ENCODE measurements around the gene AASDHPPT.

Gene AASDHPPT

DNA sequence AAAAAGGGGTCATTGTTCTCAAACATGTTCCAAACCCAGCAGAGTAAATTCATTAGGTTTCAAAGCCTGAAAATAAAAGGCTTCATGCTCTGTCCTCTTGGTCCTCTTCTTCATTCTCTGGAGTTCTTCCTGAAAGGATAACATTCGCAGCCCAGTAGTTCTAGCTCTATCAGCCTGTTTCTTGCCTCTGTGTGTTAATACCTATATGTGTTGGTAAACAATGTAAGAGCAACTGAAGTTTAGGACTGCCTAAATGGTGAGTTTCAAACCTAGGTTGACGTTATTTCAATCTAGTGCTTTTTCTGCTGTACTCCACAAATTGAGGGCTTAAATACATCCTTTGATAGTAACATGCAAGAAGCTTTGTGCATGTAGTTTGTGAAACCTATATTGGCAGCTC is 9.4 kb downstream of the AASDHPPT start:
- DNase-seq, result no peak

DNA sequence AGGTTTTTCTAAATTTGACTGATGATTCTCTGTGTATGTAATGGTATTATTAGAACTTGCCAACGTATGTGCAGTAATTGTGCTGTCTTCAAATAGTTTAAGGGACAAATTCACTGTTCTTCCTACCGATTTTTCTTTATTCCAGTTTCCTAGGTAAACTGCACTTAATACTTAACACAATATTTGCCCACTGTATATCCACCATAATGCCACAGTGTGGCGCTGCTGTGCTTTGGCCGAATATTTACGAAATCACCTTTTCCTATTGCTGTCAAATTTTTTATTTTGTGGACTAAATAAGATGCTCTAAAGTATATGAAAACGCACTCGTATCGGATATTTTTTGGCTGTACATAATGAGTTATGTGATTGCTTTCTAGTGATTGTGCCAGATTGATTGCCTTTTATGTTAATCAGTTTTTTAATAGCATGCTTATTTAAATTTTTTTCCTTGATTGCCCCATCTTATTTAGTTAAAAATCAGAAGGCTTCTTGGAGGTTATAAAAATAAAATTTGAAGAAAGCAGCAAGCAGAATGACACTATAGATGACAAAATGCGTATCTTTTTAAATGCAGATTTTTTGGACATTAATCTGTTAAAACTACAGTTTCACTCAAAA is 10.5 kb downstream of the AASDHPPT start:
- peak; percentile 48 to 50 for DNase-seq

DNA sequence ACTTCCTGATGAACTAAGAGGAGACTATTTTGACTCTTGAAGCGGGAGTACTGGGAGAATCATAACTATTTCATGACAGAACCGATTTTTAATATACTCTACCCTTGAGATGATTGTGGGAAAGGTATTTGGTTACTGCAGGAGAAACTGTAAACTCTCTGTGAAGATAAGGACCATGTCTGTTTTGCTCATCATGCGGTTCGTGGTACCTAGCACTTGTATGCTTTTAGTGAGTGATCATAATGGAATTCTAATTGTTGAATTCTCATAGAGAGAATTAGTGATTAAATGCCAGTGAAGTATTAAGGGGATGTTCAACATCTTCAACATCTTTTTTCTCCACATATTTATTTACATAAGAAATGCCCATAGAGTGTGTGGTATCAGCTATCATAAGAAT is 11.4 kb downstream of the AASDHPPT start:
- no peak for DNase-seq

DNA sequence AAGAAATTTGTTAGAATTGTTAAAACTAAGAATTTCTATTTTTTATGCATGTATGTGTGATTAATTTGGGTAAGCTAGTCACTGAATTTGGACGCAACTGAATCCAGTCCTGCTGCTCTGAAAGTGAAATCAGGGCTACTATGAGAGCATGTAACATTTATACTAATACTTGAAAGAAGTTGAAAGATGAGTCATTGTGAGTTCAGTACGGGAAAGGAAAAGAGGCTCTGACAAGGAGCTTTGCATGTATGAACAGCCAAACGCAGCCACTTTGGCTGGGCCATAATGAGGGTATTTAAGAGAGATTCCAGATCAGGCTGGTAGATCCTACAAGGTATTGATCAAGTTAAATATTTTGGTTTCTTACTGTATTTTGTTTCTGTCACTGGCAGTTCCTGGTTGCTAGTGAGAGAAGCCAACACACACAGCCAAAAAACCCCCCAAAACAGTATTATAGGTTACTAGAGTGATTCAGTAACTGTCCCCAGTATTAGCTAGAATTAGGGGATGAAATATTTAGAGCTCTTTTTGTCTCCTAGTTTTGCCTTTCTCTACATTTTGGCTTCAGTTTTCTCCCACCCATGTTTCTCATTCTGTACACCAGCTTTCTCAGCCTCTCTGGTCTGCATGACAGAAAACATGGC is 14.1 kb downstream of the AASDHPPT start:
- DNase-seq, result peak; percentile 24

DNA sequence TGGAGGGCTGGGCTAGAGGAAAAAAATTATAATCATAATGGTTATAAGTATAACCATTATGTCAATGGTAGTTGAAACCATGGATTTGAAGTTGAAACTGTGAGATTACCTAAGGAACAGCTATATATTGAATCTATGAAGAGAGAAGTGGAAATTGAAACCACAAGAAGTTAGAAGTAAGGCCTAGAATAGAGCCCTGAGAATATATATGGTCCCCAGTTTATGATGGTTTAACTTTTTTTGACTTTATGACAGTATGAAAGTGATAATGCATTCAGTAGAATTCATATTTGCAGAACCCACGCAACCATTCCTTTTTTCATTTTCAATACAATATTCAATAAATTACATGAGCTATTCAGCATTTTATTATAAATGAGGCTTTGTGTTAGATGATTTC is 15.0 kb downstream of the AASDHPPT start:
- DNase-seq, result no peak

DNA sequence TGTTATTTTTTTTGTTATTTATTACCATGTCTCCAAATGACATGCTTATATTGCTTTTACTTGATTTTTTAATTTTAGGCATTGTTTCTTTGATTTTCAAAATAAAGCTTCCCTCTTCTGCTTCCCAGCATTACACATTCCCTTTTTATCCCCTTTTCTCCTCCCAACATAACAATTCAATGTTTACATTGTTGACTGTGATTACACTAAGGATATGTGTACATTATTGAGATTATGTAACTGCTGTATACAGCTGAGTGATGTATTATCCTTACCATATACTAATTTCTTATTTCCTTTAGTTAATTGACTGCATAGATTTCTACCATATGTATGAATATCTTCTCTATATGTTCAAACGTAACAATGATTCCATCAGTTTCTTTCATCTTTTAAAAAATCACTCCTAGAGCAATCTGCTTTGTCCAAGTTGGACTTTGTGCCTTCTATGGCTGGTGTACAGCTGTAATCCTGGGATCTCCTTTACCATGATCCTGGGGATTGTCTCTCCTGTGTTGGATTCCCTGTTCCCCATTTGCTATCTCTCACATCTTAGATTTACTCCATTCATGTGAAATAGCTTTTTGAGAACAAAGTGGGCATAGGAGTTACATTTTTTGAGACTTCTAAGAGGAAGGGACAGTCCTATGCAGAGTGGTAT is 21.6 kb downstream of the AASDHPPT start:
- no peak for DNase-seq

DNA sequence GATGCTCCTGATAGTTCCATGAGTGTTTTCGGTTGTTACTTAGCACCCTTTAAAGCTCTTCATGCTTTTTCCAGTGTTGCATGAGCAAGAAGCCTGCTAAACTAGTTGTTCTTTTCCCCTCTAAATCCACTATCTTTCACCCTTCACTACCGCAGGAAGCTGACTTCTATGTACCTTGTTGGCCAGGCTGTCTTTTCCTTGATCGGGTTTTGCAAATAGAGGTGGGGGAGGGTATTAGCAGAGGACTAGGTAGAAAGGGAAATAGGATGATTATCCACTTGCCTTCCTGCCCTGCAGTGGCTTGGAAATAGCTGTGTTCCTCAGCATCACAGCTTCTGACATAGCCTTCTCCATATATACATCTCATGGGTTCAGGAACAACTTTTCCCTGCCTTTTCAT is 23.9 kb downstream of the AASDHPPT start:
- DNase-seq, result no peak

DNA sequence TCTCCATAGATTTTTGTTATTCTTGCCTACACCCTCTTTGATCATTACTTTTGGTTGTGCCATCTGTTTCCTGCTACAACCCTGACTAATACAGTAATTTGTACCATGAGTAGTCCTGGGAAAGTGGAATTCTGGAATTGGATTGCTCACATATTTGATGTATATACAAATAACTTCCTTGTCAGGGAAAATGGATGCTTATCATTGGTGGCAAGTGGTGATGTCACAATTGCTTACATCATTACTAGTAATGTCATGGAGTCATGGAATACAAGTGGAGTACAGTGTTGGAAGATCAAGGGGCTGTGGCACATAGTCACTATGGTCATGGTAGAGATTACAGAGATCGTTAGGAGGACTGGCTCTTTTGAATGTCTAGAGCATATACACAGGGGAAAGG is 24.4 kb downstream of the AASDHPPT start:
- DNase-seq, result no peak

DNA sequence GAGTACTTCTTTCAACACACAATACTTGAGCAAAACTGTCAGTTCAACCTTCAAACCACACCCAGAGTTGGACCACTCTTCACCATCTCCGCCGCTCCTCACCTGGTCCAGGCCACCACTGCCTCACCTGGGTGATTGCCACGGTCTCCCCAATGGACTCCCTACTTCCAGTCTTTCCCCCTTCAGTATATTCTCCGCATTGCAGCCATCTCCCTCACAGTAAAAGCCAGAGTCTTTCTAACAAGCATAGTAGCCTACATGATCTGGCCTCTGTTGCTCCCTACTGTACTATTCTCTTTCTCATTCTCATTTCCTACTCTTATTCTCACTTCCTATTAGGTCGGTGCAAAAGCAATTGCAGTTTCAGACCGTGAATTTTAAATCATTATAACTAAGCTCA is 28.5 kb downstream of the AASDHPPT start:
- no peak for DNase-seq

DNA sequence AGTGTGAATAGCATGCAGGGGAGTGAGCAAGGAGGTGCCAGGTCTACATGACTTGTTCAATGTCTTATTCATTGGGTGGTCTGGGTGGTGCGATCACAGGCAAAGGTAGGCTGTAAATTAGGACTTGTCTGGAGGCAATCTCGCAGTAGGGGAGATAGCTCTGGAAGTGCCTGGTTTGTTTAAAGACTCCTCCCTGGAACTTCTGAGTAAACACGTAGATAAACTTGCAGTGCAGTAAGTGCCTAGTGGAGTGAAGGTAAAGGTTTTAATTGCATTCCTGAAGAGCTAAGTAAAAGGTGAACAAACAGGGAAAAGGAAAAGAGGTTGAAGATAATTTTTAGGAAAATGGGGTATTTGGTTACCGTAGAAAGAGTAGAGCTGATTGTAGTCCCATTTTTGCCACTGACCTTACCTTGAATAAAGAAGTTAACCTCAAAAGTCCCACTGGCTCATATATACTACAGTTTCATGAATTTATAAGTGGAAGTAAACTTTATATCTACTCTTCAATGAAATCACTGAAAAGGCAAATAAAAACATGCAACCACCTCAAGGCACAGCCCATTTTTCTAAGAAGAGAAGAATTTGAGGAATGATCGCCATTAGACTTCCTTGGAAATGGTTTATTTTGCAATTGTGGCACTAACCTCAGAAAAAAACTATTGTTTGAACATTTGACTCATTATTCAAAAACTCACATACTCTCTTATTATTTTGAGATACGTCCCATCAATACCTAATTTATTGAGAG is 44.3 kb downstream of the AASDHPPT start:
- no peak for DNase-seq

DNA sequence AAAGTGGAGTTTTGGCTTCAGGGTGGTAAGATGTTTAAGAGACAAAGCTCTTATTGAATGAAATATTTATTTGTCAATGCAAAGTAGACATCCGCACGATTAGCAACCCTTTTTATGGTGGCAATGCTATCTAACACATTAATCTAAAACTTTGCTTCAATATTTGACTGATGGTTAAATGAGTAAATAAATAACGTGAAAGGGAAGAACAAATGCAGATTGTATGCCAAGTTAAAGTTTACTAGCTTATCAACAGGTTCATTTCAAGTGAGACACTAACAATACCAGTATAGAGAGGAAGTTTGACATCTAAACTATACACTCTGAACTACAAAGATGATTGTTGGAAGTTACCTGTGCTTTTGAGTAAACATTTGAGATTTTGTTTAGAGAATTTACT is 50.1 kb downstream of the AASDHPPT start:
- no peak for DNase-seq

DNA sequence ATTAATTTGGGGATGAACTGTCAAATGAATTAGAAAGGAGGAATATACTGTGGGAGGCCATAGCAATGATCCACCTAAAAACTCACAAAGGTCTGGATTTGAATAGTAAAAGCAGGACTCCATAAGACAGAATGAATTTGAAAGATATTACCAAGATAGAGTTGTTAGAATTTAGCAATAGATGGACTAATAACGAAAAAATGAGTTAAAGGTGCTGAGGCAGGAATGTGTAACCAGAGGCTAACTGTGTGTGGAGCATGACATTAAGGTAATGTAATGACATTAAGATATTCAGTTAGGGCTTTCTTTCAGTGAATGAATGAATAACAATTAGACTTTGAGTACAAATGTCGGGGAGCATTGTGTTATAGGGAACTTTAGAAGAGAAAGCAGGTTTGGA is 51.3 kb downstream of the AASDHPPT start:
- no peak for DNase-seq

DNA sequence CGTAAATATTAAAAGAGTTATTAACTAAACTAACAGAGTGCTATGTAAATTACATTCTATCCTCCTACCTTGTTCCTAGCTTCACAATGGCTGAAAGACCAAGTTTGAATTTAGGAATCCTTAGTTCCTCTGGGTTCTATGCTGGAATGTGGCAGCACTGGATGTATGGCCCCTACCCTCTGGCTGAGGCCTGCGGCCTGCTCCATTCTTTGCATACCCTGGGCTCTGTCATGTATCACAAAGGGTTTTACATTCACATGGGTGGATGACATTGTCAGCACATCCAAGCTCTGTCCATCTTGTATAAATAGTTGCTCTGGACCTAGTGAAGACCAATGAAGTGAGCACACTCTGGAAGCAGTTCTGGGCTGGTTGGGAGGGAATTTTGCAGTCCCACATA is 54.5 kb downstream of the AASDHPPT start:
- no peak for DNase-seq

DNA sequence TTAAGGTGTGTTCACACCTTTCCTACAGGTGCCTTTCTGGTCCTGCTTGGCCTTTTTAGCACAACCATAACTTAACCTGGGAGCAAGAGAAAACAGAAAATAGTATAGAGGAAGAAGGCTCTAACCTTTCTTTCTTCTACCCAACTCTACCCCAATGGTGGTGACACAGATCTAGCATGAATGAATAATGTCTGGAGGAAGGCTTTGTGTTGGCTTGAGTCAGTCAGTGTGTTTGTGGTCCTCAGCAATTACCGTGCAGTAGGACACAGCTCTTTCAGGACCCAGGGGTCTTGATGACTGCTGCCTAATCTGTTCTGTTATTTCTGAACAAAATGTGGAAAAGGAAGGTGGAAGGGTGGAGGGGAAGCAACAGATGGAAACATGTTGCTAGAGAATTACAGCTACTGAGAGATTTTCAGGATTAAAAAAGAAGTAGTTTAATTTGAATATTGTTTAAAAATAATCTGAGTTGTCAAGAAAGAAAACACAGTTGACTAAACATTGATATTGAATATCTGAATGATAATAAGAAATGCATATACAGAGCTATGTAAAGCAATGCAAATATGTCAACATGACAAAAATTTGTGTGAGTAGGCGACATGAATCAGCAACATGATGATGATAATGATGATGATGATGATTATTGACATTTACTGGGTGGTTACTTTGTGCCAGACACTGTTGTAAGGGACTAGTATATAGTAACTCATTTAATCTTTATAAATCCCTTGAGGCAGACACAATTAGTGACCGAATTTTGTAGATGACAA is 55.3 kb downstream of the AASDHPPT start:
- DNase-seq, result no peak

DNA sequence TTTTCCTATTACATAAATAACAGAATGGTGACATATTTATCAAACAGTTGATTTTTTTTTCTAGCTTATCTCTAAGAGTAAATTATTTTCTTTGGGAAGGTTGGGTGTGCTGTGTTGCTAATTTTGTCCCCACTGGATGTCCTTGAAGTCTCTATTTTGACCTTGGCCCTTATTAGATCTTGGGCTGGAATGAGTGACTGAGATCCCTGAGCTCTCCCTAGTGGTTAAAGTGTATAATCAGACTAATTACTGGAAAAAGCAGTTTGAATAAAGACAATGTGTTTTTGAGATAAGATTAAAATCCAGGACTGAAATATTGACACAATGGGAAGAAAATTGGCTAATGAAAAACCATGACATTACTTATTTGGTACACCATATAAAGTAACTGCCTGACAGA is 56.1 kb downstream of the AASDHPPT start:
- no peak for DNase-seq

DNA sequence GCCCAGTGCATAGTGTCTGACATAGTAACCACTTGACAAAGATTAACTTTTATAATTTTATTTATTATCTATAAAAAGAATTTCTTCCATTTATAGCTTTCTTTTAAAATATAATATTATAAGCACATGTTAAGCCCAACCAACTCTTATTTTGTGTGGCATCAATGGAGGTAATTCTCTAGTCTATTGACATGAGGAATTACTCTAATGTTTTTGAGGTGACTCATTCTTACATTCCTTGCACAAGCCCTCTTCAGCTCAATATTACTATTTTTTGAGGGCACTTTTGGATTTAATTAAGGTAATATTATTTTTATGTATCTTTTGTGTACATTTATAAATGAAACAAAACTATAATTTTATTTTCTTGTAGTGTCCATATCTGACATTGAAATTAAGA is 59.6 kb downstream of the AASDHPPT start:
- DNase-seq, result no peak

DNA sequence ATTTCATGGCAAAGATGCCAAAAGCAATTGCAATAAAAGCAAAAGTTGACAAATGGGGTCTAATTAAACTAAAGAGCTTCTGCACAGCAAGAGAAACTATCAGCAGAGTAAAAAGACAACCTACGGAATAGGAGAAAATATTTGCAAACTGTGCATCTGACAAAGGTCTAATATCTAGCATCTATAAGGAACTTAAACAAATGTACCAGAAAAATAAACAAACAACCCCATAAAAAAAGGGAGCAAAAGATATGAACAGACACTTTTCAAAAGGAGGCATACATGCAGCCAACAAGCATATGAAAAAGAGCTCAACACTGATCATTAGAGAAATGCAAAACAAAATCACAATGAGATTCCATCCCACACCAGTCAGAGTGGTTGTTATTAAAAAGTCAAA is 60.3 kb downstream of the AASDHPPT start:
- no peak for DNase-seq

All from stimulated activated CD4-positive, alpha-beta T cell treated with anti-CD3 and anti-CD28 coated beads, Interleukin-2, amount 100 ng/mL, for 24 hours (primary cell).